HepG2 (cell line): ENCODE measurements around the gene ARHGAP45. TPM values are rescaled to one million over a fixed set of nuclear protein-coding genes. Genes with fewer than 3 reads are reported as not detected.

Experiments
- AGO2 ChIP-seq: fragments of 200-400 bp; formaldehyde crosslinking; optimal IDR thresholded peaks from 2 replicates; pipeline ENCODE3; 2017; ENCODE audit warnings: mild to moderate bottlenecking, low read depth, low read length, moderate library complexity
- CBFB ChIP-seq: sonication (generic); formaldehyde crosslinking; IDR thresholded peaks from 2 replicates; pipeline ENCODE4 v1.4.0; 2020; ENCODE audit warnings: missing genetic modification reagents
- CTCF ChIP-seq: sonication (generic); formaldehyde crosslinking; IDR thresholded peaks from 2 replicates; pipeline ENCODE4 v1.5.0; 2020; ENCODE audit warnings: mild to moderate bottlenecking, missing genetic modification reagents, moderate library complexity
- FOXO1 ChIP-seq: sonication (generic); formaldehyde crosslinking; IDR thresholded peaks from 2 replicates; pipeline ENCODE4 v1.4.0; 2020; ENCODE audit warnings: missing genetic modification reagents
- HCFC1 ChIP-seq: fragments of 150-350 bp; IDR thresholded peaks from 2 replicates; pipeline ENCODE4 v1.6.1; 2014; ENCODE audit warnings: low read depth, low read length
- IRF2 ChIP-seq: IDR thresholded peaks from 2 replicates; pipeline ENCODE4 v1.6.1; 2018; ENCODE audit warnings: missing genetic modification reagents, missing compliant biosample characterization
- KAT8 ChIP-seq: IDR thresholded peaks from 2 replicates; pipeline ENCODE4 v1.6.1; 2016; ENCODE audit warnings: missing genetic modification reagents, missing compliant biosample characterization
- KDM5A ChIP-seq: fragments of 200-600 bp; sonication (generic); IDR thresholded peaks from 2 replicates; pipeline ENCODE4 v1.7.0; 2018; ENCODE audit warnings: antibody characterized with exemption, mild to moderate bottlenecking, low read length, borderline replicate concordance
- LCORL ChIP-seq, 2 experiments: fragments of 450-650 bp in 1 of 2; sonication (generic) in 1 of 2; formaldehyde crosslinking in 1 of 2; IDR thresholded peaks; 2 replicates each; pipeline versions ENCODE4 v1.5.0 to v1.6.1; 2017 to 2020; ENCODE audit warnings: antibody characterized with exemption in 1 of 2, missing genetic modification reagents in 1 of 2
- MAF1 ChIP-seq: sonication (generic); formaldehyde crosslinking; IDR thresholded peaks from 2 replicates; pipeline ENCODE4 v1.5.0; 2020; ENCODE audit warnings: missing genetic modification reagents, borderline replicate concordance
- MED1 ChIP-seq: sonication (generic); formaldehyde crosslinking; IDR thresholded peaks from 2 replicates; pipeline ENCODE4 v1.4.0; 2020; ENCODE audit warnings: missing genetic modification reagents
- MYNN ChIP-seq: sonication (generic); formaldehyde crosslinking; IDR thresholded peaks from 2 replicates; pipeline ENCODE4 v1.4.0; 2020; ENCODE audit warnings: mild to moderate bottlenecking, low read depth, missing genetic modification reagents
- PATZ1 ChIP-seq: sonication (generic); formaldehyde crosslinking; IDR thresholded peaks from 2 replicates; pipeline ENCODE4 v1.4.0; 2020; ENCODE audit warnings: missing genetic modification reagents
- SALL1 ChIP-seq: sonication (generic); formaldehyde crosslinking; IDR thresholded peaks from 2 replicates; pipeline ENCODE4 v1.8.0; 2022; ENCODE audit warnings: mild to moderate bottlenecking, missing genetic modification reagents
- SOX5 ChIP-seq: IDR thresholded peaks from 2 replicates; pipeline ENCODE4 v1.6.1; 2016; ENCODE audit warnings: borderline replicate concordance
- SRSF4 ChIP-seq: fragments of 200-400 bp; formaldehyde crosslinking; IDR thresholded peaks from one replicate; pipeline ENCODE4 v1.6.1; 2018; ENCODE audit warnings: mild to moderate bottlenecking, low read depth, low read length, moderate library complexity; ENCODE audit not compliant: poor library complexity, severe bottlenecking
- ZBTB1 ChIP-seq: sonication (generic); formaldehyde crosslinking; IDR thresholded peaks from 2 replicates; pipeline ENCODE4 v1.4.0; 2020; ENCODE audit warnings: missing genetic modification reagents, borderline replicate concordance
- ZNF33B ChIP-seq: sonication (generic); formaldehyde crosslinking; IDR thresholded peaks from 2 replicates; pipeline ENCODE4 v1.5.1; 2020; ENCODE audit warnings: mild to moderate bottlenecking, missing genetic modification reagents
- ZNF713 ChIP-seq: sonication (generic); formaldehyde crosslinking; IDR thresholded peaks from 2 replicates; pipeline ENCODE4 v1.4.0; 2020; ENCODE audit warnings: mild to moderate bottlenecking, missing genetic modification reagents
- polyA plus RNA-seq, 8 experiments: library from polyadenylated mRNA; depleted of rRNA in 3 of 8; stranded (reverse) in 7 of 8; unstranded in 1 of 8; fragments of >200 nt; fragmentation: Illumina TruSeq in 4 of 8; extraction: Trizol in 4 of 8; gene quantifications; 2 replicates each; pipeline versions ENCODE4 v1.2.1 to v1.2.3, GENCODE V29; 2011 to 2016; ENCODE audit warnings: low read depth in 4 of 8, missing spikeins in 1 of 8, mixed read lengths in 1 of 8; ENCODE audit not compliant: insufficient read depth in 1 of 8
- total RNA-seq, 5 experiments: library from RNA; depleted of rRNA; stranded (reverse); fragments of >200 nt; fragmentation: Illumina TruSeq; extraction: Trizol; gene quantifications; 2 replicates each; pipeline ENCODE4 v1.2.3, GENCODE V29; 2016; ENCODE audit warnings: low read depth in 1 of 5
- TF ChIP-seq, protein P1 (sequence below): fragments of 450-650 bp; IDR thresholded peaks from 2 replicates; pipeline ENCODE4 v1.6.1; 2016
- TF ChIP-seq, protein P2 (sequence below): IDR thresholded peaks from 2 replicates; pipeline ENCODE4 v1.6.1; 2016; ENCODE audit warnings: missing genetic modification reagents, missing compliant biosample characterization
- TF ChIP-seq, protein P3 (sequence below): sonication (generic); formaldehyde crosslinking; IDR thresholded peaks from 2 replicates; pipeline ENCODE4 v1.5.0; 2020; ENCODE audit warnings: missing genetic modification reagents

ARHGAP45 gene
- total and polyA plus RNA-seq, 2 of the 13 experiments (the other 11 are each of a cell fraction or from before 2014, with no cell fraction given) = 0.84 to 32.0 TPM

- TF ChIP-seq LCORL (IDR thresholded peaks at IDR 0.05) = no peak
- TF ChIP-seq LCORL (CRISPR knock-in tag; IDR thresholded peaks at IDR 0.05) = peak; percentile 54; the same call in 1 of the 2 replicates
- no peak for TF ChIP-seq ZNF33B (CRISPR knock-in tag)
- peak; percentile 60 for TF ChIP-seq SALL1 (CRISPR knock-in tag)
- TF ChIP-seq, protein P1, sequence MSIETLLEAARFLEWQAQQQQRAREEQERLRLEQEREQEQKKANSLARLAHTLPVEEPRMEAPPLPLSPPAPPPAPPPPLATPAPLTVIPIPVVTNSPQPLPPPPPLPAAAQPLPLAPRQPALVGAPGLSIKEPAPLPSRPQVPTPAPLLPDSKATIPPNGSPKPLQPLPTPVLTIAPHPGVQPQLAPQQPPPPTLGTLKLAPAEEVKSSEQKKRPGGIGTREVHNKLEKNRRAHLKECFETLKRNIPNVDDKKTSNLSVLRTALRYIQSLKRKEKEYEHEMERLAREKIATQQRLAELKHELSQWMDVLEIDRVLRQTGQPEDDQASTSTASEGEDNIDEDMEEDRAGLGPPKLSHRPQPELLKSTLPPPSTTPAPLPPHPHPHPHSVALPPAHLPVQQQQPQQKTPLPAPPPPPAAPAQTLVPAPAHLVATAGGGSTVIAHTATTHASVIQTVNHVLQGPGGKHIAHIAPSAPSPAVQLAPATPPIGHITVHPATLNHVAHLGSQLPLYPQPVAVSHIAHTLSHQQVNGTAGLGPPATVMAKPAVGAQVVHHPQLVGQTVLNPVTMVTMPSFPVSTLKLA = peak; percentile 22; the same call in 1 of the 2 replicates
- peak; percentile 59 for TF ChIP-seq PATZ1
- TF ChIP-seq AGO2 = peak; percentile 39
- TF ChIP-seq ZNF713 (CRISPR knock-in tag) = no peak
- TF ChIP-seq ZBTB1 (CRISPR knock-in tag) = no peak
- TF ChIP-seq HCFC1 = peak; percentile 96
- peak; percentile 84; the same call in 1 of the 2 replicates for TF ChIP-seq MAF1 (CRISPR knock-in tag)
- peak; percentile 82 for TF ChIP-seq KAT8 (CRISPR knock-in tag)
- no peak for TF ChIP-seq MYNN (CRISPR knock-in tag)
- peak; percentile 80 for TF ChIP-seq MED1 (CRISPR knock-in tag)
- peak; percentile 48; the same call in 1 of the 2 replicates for TF ChIP-seq SOX5 (CRISPR knock-in tag)
- TF ChIP-seq CTCF (CRISPR knock-in tag) = no peak
- TF ChIP-seq, protein P2, sequence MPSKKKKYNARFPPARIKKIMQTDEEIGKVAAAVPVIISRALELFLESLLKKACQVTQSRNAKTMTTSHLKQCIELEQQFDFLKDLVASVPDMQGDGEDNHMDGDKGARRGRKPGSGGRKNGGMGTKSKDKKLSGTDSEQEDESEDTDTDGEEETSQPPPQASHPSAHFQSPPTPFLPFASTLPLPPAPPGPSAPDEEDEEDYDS (CRISPR knock-in tag) = peak; percentile 86
- TF ChIP-seq SRSF4 = no peak
- TF ChIP-seq KDM5A = peak; percentile 96
- 0 out of 2 replicates have a peak, but pooled peaks have one; percentile 43 for TF ChIP-seq CBFB (CRISPR knock-in tag)
- TF ChIP-seq FOXO1 = peak; percentile 52
- TF ChIP-seq IRF2 (CRISPR knock-in tag) = peak; percentile 81
- TF ChIP-seq, protein P3, sequence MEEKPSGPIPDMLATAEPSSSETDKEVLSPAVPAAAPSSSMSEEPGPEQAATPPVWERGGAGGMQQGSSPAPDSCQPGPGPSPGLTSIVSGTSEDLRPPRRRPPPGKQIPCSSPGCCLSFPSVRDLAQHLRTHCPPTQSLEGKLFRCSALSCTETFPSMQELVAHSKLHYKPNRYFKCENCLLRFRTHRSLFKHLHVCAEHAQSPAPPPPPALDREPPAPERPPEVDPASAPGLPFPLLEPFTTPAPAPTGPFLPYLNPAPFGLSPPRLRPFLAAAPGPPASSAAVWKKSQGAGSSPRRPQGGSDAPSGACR (CRISPR knock-in tag) = 0 out of 2 replicates have a peak, but pooled peaks have one; percentile 44
These were observed 28.2 kb downstream of the ARHGAP45 start, which contains the start of gene POLR2E (continued) for GRCh38 chr19:1094978-1095701.
